Measurements from ENCODE around the gene CD47. TPM values are rescaled to one million over a fixed set of nuclear protein-coding genes. Genes with fewer than 3 reads are reported as not detected.
A peak's percentile ranks its signal among the peaks of the same experiment; 100 is the strongest.

CD47 gene
- total and polyA plus RNA-seq, 2 donors from 2014 or later, result 61.7 to 104 TPM

DNA sequence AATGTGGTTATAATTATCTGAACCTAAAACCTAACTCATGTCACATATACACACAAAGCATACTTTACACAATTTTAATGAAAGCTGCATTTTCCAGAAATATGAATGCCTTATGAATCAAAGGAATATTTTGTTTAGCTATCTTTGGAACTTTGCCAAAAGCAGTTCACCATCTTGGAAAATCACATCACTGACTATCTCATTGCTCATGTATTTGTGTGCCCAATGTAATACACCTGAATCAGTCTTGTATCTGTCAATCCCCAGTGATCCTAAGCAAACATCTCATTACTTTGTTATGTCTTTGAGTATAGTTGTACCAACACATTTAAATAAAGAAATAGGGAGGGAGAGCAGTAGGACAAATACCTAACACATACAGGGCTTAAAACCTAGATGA lies 15.6 kb upstream of the CD47 start:
- TF ChIP-seq, protein P1, sequence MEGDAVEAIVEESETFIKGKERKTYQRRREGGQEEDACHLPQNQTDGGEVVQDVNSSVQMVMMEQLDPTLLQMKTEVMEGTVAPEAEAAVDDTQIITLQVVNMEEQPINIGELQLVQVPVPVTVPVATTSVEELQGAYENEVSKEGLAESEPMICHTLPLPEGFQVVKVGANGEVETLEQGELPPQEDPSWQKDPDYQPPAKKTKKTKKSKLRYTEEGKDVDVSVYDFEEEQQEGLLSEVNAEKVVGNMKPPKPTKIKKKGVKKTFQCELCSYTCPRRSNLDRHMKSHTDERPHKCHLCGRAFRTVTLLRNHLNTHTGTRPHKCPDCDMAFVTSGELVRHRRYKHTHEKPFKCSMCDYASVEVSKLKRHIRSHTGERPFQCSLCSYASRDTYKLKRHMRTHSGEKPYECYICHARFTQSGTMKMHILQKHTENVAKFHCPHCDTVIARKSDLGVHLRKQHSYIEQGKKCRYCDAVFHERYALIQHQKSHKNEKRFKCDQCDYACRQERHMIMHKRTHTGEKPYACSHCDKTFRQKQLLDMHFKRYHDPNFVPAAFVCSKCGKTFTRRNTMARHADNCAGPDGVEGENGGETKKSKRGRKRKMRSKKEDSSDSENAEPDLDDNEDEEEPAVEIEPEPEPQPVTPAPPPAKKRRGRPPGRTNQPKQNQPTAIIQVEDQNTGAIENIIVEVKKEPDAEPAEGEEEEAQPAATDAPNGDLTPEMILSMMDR (IDR thresholded peaks at IDR 0.05; ENCODE audit: borderline replicate concordance, extremely low read depth, insufficient read depth), result no peak
- DNase-seq, result no peak
- H3K36me3 ChIP-seq (ENCODE audit: control insufficient read depth in 2 of 3, insufficient read depth in 3 of 3, low read length in 3 of 3), result no peaks in the 10 kb centered on the region
- no peaks in the 10 kb centered on the region for H3K27me3 ChIP-seq (ENCODE audit: control insufficient read depth, insufficient read depth, low read length)
- intact Hi-C loops (cut with DNase I), result no loop called here
- H3K9ac ChIP-seq (ENCODE audit: low read length in 3 of 3), result no peak overlapping the region
- H3K27ac ChIP-seq (ENCODE audit: low read depth in 2 of 2, low read length in 2 of 2), result no peak overlapping the region
- no peak for FAIRE-seq
- no peaks in the 10 kb centered on the region for H3K4me1 ChIP-seq (ENCODE audit: control insufficient read depth in 2 of 3, insufficient read depth in 2 of 3, low read depth in 1 of 3, low read length in 3 of 3)
- H3K9me3 ChIP-seq (ENCODE audit: control insufficient read depth in 2 of 3, insufficient read depth in 1 of 3, low read length in 3 of 3), result no peaks in the 10 kb centered on the region
- no peak overlapping the region for H3K4me3 ChIP-seq (ENCODE audit: low read length in 3 of 3)

- no peak for FAIRE-seq
- TF ChIP-seq, protein P1 (IDR thresholded peaks at IDR 0.05; ENCODE audit: borderline replicate concordance, extremely low read depth, insufficient read depth), result no peak
- H3K9me3 ChIP-seq (ENCODE audit: control insufficient read depth in 2 of 3, insufficient read depth in 1 of 3, low read length in 3 of 3), result no peaks in the 10 kb centered on the region
- H3K9ac ChIP-seq (ENCODE audit: low read length in 3 of 3), result no peak overlapping the region
- H3K4me1 ChIP-seq (ENCODE audit: control insufficient read depth in 2 of 3, insufficient read depth in 2 of 3, low read depth in 1 of 3, low read length in 3 of 3), result no peaks in the 10 kb centered on the region
- intact Hi-C loops (cut with DNase I), result no loop called here
- no peak overlapping the region for H3K4me3 ChIP-seq (ENCODE audit: low read length in 3 of 3)
- no peaks in the 10 kb centered on the region for H3K27me3 ChIP-seq (ENCODE audit: control insufficient read depth, insufficient read depth, low read length)
- DNase-seq, result no peak
- H3K36me3 ChIP-seq (ENCODE audit: control insufficient read depth in 2 of 3, insufficient read depth in 3 of 3, low read length in 3 of 3), result no peaks in the 10 kb centered on the region
- no peak overlapping the region for H3K27ac ChIP-seq (ENCODE audit: low read depth in 2 of 2, low read length in 2 of 2)
Measured at GRCh38 chr3:108106031-108106430, 15.2 kb upstream of the CD47 start.

- TF ChIP-seq, protein P1 (IDR thresholded peaks at IDR 0.05; ENCODE audit: borderline replicate concordance, extremely low read depth, insufficient read depth), result no peak
- H3K27me3 ChIP-seq (ENCODE audit: control insufficient read depth, insufficient read depth, low read length), result no peaks in the 10 kb centered on the region
- H3K27ac ChIP-seq (ENCODE audit: low read depth in 2 of 2, low read length in 2 of 2), result no peak overlapping the region
- FAIRE-seq, result no peak
- H3K9me3 ChIP-seq (ENCODE audit: control insufficient read depth in 2 of 3, insufficient read depth in 1 of 3, low read length in 3 of 3), result no peaks in the 10 kb centered on the region
- no peak overlapping the region for H3K4me3 ChIP-seq (ENCODE audit: low read length in 3 of 3)
- DNase-seq, result peak in 1 of 5 donors; percentile 38
- H3K4me1 ChIP-seq (ENCODE audit: control insufficient read depth in 2 of 3, insufficient read depth in 2 of 3, low read depth in 1 of 3, low read length in 3 of 3), result no peaks in the 10 kb centered on the region
- H3K36me3 ChIP-seq (ENCODE audit: control insufficient read depth in 2 of 3, insufficient read depth in 3 of 3, low read length in 3 of 3), result no peaks in the 10 kb centered on the region
- H3K9ac ChIP-seq (ENCODE audit: low read length in 3 of 3), result no peak overlapping the region
- intact Hi-C loops (cut with DNase I), result no loop called here
Measured at GRCh38 chr3:108103886-108104797, 13.3 kb upstream of the CD47 start.

All from kidney (tissue), 14 donors.